KOPT-K1 (cell line): Measurements from ENCODE around the gene KLK3.
"Not testable (repeated sequence)": the region's sequence is repeated elsewhere in the genome, so short reads cannot be mapped to it uniquely, and the experiment has no call there.

Experiments
- H3K27ac ChIP-seq: fragments of 200-600 bp; sonication (generic); 2 replicates; pipeline ENCODE4 v1.5.1; 2016; ENCODE audit warnings: antibody characterized with exemption, mild to moderate bottlenecking, low read depth, low read length; ENCODE audit not compliant: poor library complexity, severe bottlenecking
- H3K36me3 ChIP-seq: fragments of 200-600 bp; sonication (generic); 2 replicates; pipeline ENCODE4 v1.5.1; 2017; ENCODE audit warnings: antibody characterized with exemption, mild to moderate bottlenecking, low read length, moderate library complexity; ENCODE audit not compliant: insufficient read depth
- H3K9me3 ChIP-seq: fragments of 200-600 bp; sonication (generic); 2 replicates; pipeline ENCODE4 v1.5.1; 2017; ENCODE audit warnings: antibody characterized with exemption, low read length, mild to moderate bottlenecking; ENCODE audit not compliant: insufficient read depth, poor library complexity, severe bottlenecking

KLK3 gene

GRCh38 chr19:50896089-50896590, 41.4 kb downstream of the KLK3 start:
- H3K36me3 ChIP-seq, H3K27ac ChIP-seq, H3K9me3 ChIP-seq: not testable (repeated sequence)

GRCh38 chr19:50896591-50897190, 42.0 kb downstream of the KLK3 start:
- Histone ChIP-seq H3K27ac (no peak overlapping the region), H3K9me3 (no peaks in the 10 kb centered on the region), H3K36me3 (no peaks in the 10 kb centered on the region)

GRCh38 chr19:50897191-50897607, 42.5 kb downstream of the KLK3 start:
- Histone ChIP-seq H3K36me3 (no peaks in the 10 kb centered on the region), H3K9me3 (no peaks in the 10 kb centered on the region), H3K27ac (no peak overlapping the region)

- Histone ChIP-seq H3K36me3 (no peaks in the 10 kb centered on the region), H3K9me3 (no peaks in the 10 kb centered on the region), H3K27ac (no peak overlapping the region)
Measured at GRCh38 chr19:50897612-50898011, 42.9 kb downstream of the KLK3 start.

- Histone ChIP-seq H3K36me3 (no peaks in the 10 kb centered on the region), H3K27ac (no peak overlapping the region), H3K9me3 (no peaks in the 10 kb centered on the region)
Measured at GRCh38 chr19:50898018-50898417, 43.3 kb downstream of the KLK3 start.

- Histone ChIP-seq H3K27ac (no peak overlapping the region), H3K9me3 (no peaks in the 10 kb centered on the region), H3K36me3 (no peaks in the 10 kb centered on the region)
Measured at GRCh38 chr19:50899569-50899968, 44.9 kb downstream of the KLK3 start.

- H3K27ac ChIP-seq = no peak overlapping the region
- no peaks in the 10 kb centered on the region for H3K36me3 ChIP-seq
- no peaks in the 10 kb centered on the region for H3K9me3 ChIP-seq
Measured at GRCh38 chr19:50902640-50903039, 47.9 kb downstream of the KLK3 start.

GRCh38 chr19:50906217-50906616, 51.5 kb downstream of the KLK3 start:
- Histone ChIP-seq H3K27ac (no peak overlapping the region), H3K9me3 (no peaks in the 10 kb centered on the region), H3K36me3 (no peaks in the 10 kb centered on the region)

- H3K27ac ChIP-seq = no peak overlapping the region
- no peaks in the 10 kb centered on the region for H3K9me3 ChIP-seq
- no peaks in the 10 kb centered on the region for H3K36me3 ChIP-seq
Measured at GRCh38 chr19:50908336-50908735, 53.6 kb downstream of the KLK3 start.

- Histone ChIP-seq H3K36me3 (no peaks in the 10 kb centered on the region), H3K9me3 (no peaks in the 10 kb centered on the region), H3K27ac (no peak overlapping the region)
Measured at GRCh38 chr19:50909240-50910070, 54.7 kb downstream of the KLK3 start.
